Esophagus squamous epithelium (tissue), 4 donors: ENCODE results near the gene COL6A2.

ENCODE experiments used
- CTCF ChIP-seq, 6 experiments: fragments of 450-650 bp in 4 of 6; fragments of 200-600 bp in 2 of 6; sonication (generic) in 2 of 6; IDR thresholded peaks; one replicate each; pipeline ENCODE4 v1.5.1; 2016 to 2019; ENCODE audit warnings: antibody characterized with exemption in 6 of 6, mild to moderate bottlenecking in 4 of 6, moderate library complexity in 4 of 6
- POLR2A ChIP-seq, 4 donors: fragments of 450-650 bp; IDR thresholded peaks; one replicate each; pipeline ENCODE4 v1.6.1; 2017; ENCODE audit warnings: antibody characterized with exemption in 4 of 4, mild to moderate bottlenecking in 4 of 4, moderate library complexity in 3 of 4

- TF ChIP-seq CTCF (IDR thresholded peaks at IDR 0.05), result no peak
- TF ChIP-seq POLR2A (IDR thresholded peaks at IDR 0.05), result no peak
Measured at GRCh38 chr21:46124926-46125845, 27.3 kb downstream of the COL6A2 start.
